SK-N-SH treated with all-trans-retinoic acid at 6 μM for 48 hours (cell line): ENCODE measurements around the gene HEATR3.

Experiments used
- ATAC-seq: fragments of 200-7000 bp; cut with Tn5 transposase; 3 replicates; pipeline ENCODE4 v1.9.1; 2020; ENCODE audit warnings: mild to moderate bottlenecking, moderate library complexity
- ARNTL ChIP-seq: fragments of 450-650 bp; formaldehyde crosslinking; IDR thresholded peaks from 2 replicates; pipeline ENCODE4 v1.5.0; 2020; ENCODE audit warnings: low read depth, mild to moderate bottlenecking, moderate library complexity, borderline replicate concordance
- BACH2 ChIP-seq: fragments of 250-450 bp; sonication (Bioruptor Pico); IDR thresholded peaks from 2 replicates; pipeline ENCODE4 v1.9.0; 2021; ENCODE audit warnings: mild to moderate bottlenecking, borderline replicate concordance
- CSDC2 ChIP-seq: fragments of 250-450 bp; sonication (Bioruptor Pico); IDR thresholded peaks from 2 replicates; pipeline ENCODE4 v1.5.0; 2020; ENCODE audit warnings: mild to moderate bottlenecking, moderate library complexity
- ESRRG ChIP-seq: fragments of 250-450 bp; sonication (Bioruptor Pico); IDR thresholded peaks from 2 replicates; pipeline ENCODE4 v1.6.1; 2021; ENCODE audit warnings: mild to moderate bottlenecking
- GLIS3 ChIP-seq: fragments of 250-450 bp; sonication (Bioruptor Pico); IDR thresholded peaks from 2 replicates; pipeline ENCODE4 v1.5.0; 2020; ENCODE audit warnings: mild to moderate bottlenecking, moderate library complexity
- ISL1 ChIP-seq: fragments of 250-450 bp; sonication (Bioruptor Pico); IDR thresholded peaks from 2 replicates; pipeline ENCODE4 v2.1.2; 2022; ENCODE audit warnings: mild to moderate bottlenecking, moderate library complexity
- OSR1 ChIP-seq: fragments of 250-450 bp; sonication (Bioruptor Pico); IDR thresholded peaks from 2 replicates; pipeline ENCODE4 v1.8.0; 2022; ENCODE audit warnings: moderate library complexity, mild to moderate bottlenecking, inconsistent platforms
- PPARA ChIP-seq: fragments of 250-450 bp; sonication (Bioruptor Pico); IDR thresholded peaks from 2 replicates; pipeline ENCODE4 v1.5.0; 2020; ENCODE audit warnings: mild to moderate bottlenecking, borderline replicate concordance
- RARB ChIP-seq: fragments of 250-450 bp; sonication (Bioruptor Pico); IDR thresholded peaks from 2 replicates; pipeline ENCODE4 v1.8.0; 2021; ENCODE audit warnings: mild to moderate bottlenecking, moderate library complexity
- TCF4 ChIP-seq: fragments of 250-450 bp; sonication (Bioruptor Pico); IDR thresholded peaks from 2 replicates; pipeline ENCODE4 v1.8.0; 2021; ENCODE audit warnings: mild to moderate bottlenecking, moderate library complexity, borderline replicate concordance
- ZC3H10 ChIP-seq: fragments of 250-450 bp; sonication (Bioruptor Pico); IDR thresholded peaks from 2 replicates; pipeline ENCODE4 v1.5.1; 2021; ENCODE audit warnings: mild to moderate bottlenecking, moderate library complexity
- ZFP3 ChIP-seq: fragments of 250-450 bp; sonication (Bioruptor Pico); IDR thresholded peaks from 2 replicates; pipeline ENCODE4 v1.5.0; 2020; ENCODE audit warnings: mild to moderate bottlenecking, moderate library complexity
- ZFP30 ChIP-seq: fragments of 450-650 bp; formaldehyde crosslinking; IDR thresholded peaks from 2 replicates; pipeline ENCODE4 v1.5.0; 2022; ENCODE audit warnings: mild to moderate bottlenecking, moderate library complexity
- ZNF565 ChIP-seq: fragments of 450-650 bp; formaldehyde crosslinking; conservative IDR thresholded peaks from 2 replicates; pipeline ENCODE4 v1.5.0; 2020; ENCODE audit warnings: low read depth, mild to moderate bottlenecking, moderate library complexity
- ZNF70 ChIP-seq: fragments of 450-650 bp; formaldehyde crosslinking; IDR thresholded peaks from 2 replicates; pipeline ENCODE4 v1.5.0; 2020; ENCODE audit warnings: mild to moderate bottlenecking, moderate library complexity
- ZNF8 ChIP-seq: fragments of 450-650 bp; formaldehyde crosslinking; IDR thresholded peaks from 2 replicates; pipeline ENCODE4 v1.5.0; 2020; ENCODE audit warnings: mild to moderate bottlenecking, moderate library complexity
- TF ChIP-seq, protein P1 (sequence below): fragments of 250-450 bp; sonication (Bioruptor Pico); IDR thresholded peaks from 2 replicates; pipeline ENCODE4 v1.5.1; 2020; ENCODE audit warnings: low read depth, mild to moderate bottlenecking, moderate library complexity
- TF ChIP-seq, protein P2 (sequence below): fragments of 250-450 bp; sonication (Bioruptor Pico); IDR thresholded peaks from 2 replicates; pipeline ENCODE4 v1.8.0; 2021; ENCODE audit warnings: low read depth, mild to moderate bottlenecking, moderate library complexity, borderline replicate concordance
- TF ChIP-seq, protein P3 (sequence below): fragments of 250-450 bp; sonication (Bioruptor Pico); IDR thresholded peaks from 2 replicates; pipeline ENCODE4 v1.5.0; 2020; ENCODE audit warnings: mild to moderate bottlenecking, moderate library complexity
- TF ChIP-seq, protein P4 (sequence below): fragments of 250-450 bp; sonication (Bioruptor Pico); IDR thresholded peaks from 2 replicates; pipeline ENCODE4 v1.5.1; 2021; ENCODE audit warnings: mild to moderate bottlenecking, moderate library complexity
- TF ChIP-seq, protein P5 (sequence below): fragments of 250-450 bp; sonication (Bioruptor Pico); IDR thresholded peaks from 2 replicates; pipeline ENCODE4 v1.8.0; 2020; ENCODE audit warnings: mild to moderate bottlenecking, moderate library complexity, borderline replicate concordance

Gene HEATR3

DNA sequence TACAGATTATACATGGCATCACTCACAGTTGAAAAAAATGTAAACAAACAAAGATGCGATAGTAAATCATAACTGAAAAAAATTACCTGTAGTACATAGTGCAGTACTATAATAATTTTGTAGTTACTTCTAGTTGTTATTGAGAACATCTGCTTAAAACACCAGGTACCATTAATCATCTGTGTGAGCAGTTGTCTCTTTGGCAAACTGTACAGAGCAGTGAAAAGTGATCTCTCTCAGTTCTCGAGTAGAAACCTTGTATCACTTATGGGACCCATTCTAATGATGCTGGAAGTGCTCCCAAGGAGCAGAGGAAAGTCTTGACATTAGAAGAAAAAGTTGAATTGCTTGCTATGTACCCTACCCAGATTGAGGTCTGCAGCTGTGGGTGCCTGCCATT is 78.4 kb downstream of the HEATR3 start:
- ATAC-seq, result peak; percentile 35; the same call in 2 of the 3 replicates
- no peak for TF ChIP-seq RARB (CRISPR knock-in tag)
- TF ChIP-seq, protein P1, sequence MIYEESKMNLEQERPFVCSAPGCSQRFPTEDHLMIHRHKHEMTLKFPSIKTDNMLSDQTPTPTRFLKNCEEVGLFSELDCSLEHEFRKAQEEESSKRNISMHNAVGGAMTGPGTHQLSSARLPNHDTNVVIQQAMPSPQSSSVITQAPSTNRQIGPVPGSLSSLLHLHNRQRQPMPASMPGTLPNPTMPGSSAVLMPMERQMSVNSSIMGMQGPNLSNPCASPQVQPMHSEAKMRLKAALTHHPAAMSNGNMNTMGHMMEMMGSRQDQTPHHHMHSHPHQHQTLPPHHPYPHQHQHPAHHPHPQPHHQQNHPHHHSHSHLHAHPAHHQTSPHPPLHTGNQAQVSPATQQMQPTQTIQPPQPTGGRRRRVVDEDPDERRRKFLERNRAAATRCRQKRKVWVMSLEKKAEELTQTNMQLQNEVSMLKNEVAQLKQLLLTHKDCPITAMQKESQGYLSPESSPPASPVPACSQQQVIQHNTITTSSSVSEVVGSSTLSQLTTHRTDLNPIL, result no peak
- no peak for TF ChIP-seq PPARA (CRISPR knock-in tag)

DNA sequence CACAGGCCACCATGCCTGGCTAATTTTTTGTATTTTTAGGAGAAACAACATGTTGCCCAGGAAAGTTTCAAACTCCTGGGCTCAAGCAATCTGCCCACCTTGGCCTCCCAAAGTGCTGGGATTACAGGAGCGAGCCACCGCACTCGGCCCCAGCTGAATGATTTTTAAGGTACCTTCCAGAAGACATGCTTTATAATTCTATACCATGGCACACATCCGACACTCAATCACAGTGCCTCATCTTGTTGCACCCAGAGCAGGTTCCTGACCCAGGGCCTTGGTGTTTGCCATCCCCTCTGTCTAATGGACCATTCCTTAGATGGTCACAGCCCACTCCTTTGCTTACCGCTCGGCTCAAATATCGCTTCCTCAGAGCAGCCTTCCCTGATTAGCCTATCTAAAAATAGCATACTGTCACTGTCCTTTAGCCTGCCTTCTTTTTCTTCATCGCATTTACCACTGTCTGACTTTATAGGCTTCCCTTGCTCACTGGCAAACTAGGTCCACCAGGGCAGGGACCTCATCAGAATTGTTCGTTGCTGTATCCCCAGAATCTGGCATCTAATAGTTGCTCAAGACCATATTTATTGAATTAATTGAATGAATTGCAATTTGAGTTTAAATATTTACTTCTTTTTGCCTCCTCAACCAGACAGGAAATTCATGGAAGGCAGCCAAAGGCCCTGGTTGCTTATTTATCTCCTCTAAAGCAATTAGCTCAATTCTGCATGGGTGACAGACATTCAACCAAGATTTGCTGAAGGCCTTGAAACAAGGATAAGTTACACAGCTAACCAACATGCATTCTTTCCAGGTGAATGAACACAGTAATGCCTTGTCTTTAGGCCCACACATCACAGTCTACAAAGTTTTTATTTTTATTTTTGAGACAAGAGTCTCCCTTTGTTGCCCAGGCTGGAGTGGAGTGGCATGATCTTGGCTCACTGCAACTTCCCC is 81.0 kb downstream of the HEATR3 start:
- ATAC-seq, result no peak; the same call in 2 of the 3 replicates
- TF ChIP-seq ARNTL (no peak), OSR1 (CRISPR knock-in tag) (no peak), PPARA (CRISPR knock-in tag) (no peak), BACH2 (CRISPR knock-in tag) (no peak), CSDC2 (no peak), RARB (CRISPR knock-in tag) (no peak), ZFP3 (CRISPR knock-in tag) (peak; percentile 72; the same call in 1 of the 2 replicates)
- TF ChIP-seq, protein P2, sequence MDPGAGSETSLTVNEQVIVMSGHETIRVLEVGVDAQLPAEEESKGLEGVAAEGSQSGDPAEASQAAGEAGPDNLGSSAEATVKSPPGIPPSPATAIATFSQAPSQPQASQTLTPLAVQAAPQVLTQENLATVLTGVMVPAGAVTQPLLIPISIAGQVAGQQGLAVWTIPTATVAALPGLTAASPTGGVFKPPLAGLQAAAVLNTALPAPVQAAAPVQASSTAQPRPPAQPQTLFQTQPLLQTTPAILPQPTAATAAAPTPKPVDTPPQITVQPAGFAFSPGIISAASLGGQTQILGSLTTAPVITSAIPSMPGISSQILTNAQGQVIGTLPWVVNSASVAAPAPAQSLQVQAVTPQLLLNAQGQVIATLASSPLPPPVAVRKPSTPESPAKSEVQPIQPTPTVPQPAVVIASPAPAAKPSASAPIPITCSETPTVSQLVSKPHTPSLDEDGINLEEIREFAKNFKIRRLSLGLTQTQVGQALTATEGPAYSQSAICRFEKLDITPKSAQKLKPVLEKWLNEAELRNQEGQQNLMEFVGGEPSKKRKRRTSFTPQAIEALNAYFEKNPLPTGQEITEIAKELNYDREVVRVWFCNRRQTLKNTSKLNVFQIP (CRISPR knock-in tag), result no peak
- TF ChIP-seq, protein P3, sequence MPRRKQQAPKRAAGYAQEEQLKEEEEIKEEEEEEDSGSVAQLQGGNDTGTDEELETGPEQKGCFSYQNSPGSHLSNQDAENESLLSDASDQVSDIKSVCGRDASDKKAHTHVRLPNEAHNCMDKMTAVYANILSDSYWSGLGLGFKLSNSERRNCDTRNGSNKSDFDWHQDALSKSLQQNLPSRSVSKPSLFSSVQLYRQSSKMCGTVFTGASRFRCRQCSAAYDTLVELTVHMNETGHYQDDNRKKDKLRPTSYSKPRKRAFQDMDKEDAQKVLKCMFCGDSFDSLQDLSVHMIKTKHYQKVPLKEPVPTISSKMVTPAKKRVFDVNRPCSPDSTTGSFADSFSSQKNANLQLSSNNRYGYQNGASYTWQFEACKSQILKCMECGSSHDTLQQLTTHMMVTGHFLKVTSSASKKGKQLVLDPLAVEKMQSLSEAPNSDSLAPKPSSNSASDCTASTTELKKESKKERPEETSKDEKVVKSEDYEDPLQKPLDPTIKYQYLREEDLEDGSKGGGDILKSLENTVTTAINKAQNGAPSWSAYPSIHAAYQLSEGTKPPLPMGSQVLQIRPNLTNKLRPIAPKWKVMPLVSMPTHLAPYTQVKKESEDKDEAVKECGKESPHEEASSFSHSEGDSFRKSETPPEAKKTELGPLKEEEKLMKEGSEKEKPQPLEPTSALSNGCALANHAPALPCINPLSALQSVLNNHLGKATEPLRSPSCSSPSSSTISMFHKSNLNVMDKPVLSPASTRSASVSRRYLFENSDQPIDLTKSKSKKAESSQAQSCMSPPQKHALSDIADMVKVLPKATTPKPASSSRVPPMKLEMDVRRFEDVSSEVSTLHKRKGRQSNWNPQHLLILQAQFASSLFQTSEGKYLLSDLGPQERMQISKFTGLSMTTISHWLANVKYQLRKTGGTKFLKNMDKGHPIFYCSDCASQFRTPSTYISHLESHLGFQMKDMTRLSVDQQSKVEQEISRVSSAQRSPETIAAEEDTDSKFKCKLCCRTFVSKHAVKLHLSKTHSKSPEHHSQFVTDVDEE, result no peak

DNA sequence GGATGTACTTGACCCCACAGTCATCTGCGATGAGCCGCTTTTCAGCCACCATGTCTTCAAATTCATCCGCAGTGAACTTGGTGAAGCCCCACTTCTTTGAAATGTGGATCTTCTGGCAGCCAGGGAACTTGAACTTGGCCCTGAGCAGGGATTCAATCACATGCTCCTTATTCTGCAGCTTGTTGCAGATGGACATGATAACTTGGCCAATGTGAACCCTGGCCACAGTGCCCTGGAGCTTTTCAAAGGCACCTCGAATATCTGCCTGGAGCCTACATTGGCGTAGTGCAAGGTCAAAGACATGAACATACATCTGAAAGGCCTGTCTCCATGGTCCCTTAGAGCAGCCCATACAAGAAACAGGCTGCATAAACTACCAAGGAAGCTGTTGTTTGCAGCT is 85.6 kb downstream of the HEATR3 start:
- no peak for ATAC-seq
- no peak for TF ChIP-seq ISL1 (CRISPR knock-in tag)
- no peak for TF ChIP-seq OSR1 (CRISPR knock-in tag)
- no peak for TF ChIP-seq ZNF565
- TF ChIP-seq, protein P4, sequence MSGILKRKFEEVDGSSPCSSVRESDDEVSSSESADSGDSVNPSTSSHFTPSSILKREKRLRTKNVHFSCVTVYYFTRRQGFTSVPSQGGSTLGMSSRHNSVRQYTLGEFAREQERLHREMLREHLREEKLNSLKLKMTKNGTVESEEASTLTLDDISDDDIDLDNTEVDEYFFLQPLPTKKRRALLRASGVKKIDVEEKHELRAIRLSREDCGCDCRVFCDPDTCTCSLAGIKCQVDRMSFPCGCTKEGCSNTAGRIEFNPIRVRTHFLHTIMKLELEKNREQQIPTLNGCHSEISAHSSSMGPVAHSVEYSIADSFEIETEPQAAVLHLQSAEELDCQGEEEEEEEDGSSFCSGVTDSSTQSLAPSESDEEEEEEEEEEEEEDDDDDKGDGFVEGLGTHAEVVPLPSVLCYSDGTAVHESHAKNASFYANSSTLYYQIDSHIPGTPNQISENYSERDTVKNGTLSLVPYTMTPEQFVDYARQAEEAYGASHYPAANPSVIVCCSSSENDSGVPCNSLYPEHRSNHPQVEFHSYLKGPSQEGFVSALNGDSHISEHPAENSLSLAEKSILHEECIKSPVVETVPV (CRISPR knock-in tag), result no peak
- no peak for TF ChIP-seq TCF4 (CRISPR knock-in tag)
- TF ChIP-seq ZNF8 (CRISPR knock-in tag), result no peak
- TF ChIP-seq GLIS3 (CRISPR knock-in tag), result no peak
- TF ChIP-seq ESRRG (CRISPR knock-in tag), result no peak
- no peak for TF ChIP-seq BACH2 (CRISPR knock-in tag)

DNA sequence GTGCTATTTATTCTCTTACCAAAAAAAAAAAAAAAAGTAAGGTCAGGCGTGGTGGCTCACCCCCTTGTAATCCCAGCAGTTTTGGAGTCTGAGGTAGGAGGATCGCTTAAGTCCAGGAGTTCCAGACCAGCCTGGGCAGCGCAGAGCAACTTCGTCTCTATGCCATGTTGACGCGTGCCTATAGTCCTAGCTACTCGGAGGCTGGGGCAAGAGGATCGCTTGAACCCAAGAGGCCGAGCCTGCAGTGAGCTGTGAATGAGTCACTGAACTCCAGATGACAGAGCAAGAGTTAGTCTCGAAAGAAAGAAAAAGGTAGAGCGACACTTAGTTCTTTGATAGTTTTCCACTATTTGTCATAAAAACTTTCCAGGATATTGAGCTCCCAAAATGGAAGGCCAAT is 86.0 kb downstream of the HEATR3 start:
- ATAC-seq, result no peak
- TF ChIP-seq ESRRG (CRISPR knock-in tag), result no peak
- no peak for TF ChIP-seq ZNF8 (CRISPR knock-in tag)
- no peak for TF ChIP-seq ZNF70 (CRISPR knock-in tag)
- TF ChIP-seq, protein P5, sequence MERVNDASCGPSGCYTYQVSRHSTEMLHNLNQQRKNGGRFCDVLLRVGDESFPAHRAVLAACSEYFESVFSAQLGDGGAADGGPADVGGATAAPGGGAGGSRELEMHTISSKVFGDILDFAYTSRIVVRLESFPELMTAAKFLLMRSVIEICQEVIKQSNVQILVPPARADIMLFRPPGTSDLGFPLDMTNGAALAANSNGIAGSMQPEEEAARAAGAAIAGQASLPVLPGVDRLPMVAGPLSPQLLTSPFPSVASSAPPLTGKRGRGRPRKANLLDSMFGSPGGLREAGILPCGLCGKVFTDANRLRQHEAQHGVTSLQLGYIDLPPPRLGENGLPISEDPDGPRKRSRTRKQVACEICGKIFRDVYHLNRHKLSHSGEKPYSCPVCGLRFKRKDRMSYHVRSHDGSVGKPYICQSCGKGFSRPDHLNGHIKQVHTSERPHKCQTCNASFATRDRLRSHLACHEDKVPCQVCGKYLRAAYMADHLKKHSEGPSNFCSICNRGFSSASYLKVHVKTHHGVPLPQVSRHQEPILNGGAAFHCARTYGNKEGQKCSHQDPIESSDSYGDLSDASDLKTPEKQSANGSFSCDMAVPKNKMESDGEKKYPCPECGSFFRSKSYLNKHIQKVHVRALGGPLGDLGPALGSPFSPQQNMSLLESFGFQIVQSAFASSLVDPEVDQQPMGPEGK (CRISPR knock-in tag), result no peak
- TF ChIP-seq, protein P1, result no peak
- no peak for TF ChIP-seq OSR1 (CRISPR knock-in tag)
- TF ChIP-seq, protein P3, result no peak
- TF ChIP-seq ZC3H10 (CRISPR knock-in tag), result no peak
- TF ChIP-seq PPARA (CRISPR knock-in tag), result no peak
- no peak for TF ChIP-seq RARB (CRISPR knock-in tag)
- TF ChIP-seq ZNF565, result no peak
- no peak for TF ChIP-seq ZFP30
- TF ChIP-seq ARNTL, result no peak
- no peak for TF ChIP-seq CSDC2
